ENCODE measurements around the gene FAAP20.
A peak's percentile ranks its signal among the peaks of the same experiment; 100 is the strongest.

Gene FAAP20

GRCh38 chr1:2176615-2177014 lies 18.0 kb downstream of the FAAP20 start:
- DNase-seq: no peak

- no peak for DNase-seq
Observed at GRCh38 chr1:2175681-2176454, 18.7 kb downstream of the FAAP20 start.

DNA sequence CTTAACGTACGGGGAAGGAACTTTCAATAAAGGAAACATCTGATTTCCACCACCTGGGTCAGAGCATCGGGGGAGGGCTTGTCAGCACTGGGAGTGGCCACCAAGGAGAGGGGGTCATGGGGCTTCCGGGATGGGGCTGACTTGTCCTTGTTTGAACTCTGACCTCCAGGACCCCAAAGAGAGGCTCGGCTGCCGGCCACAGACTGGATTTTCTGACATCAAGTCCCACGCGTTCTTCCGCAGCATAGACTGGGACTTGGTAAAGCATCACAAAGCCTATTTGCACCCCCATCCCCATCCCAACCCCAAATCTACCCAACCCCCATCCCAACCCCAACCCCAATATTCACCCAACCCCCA lies 19.5 kb downstream of the FAAP20 start:
- DNase-seq: no peak

DNA sequence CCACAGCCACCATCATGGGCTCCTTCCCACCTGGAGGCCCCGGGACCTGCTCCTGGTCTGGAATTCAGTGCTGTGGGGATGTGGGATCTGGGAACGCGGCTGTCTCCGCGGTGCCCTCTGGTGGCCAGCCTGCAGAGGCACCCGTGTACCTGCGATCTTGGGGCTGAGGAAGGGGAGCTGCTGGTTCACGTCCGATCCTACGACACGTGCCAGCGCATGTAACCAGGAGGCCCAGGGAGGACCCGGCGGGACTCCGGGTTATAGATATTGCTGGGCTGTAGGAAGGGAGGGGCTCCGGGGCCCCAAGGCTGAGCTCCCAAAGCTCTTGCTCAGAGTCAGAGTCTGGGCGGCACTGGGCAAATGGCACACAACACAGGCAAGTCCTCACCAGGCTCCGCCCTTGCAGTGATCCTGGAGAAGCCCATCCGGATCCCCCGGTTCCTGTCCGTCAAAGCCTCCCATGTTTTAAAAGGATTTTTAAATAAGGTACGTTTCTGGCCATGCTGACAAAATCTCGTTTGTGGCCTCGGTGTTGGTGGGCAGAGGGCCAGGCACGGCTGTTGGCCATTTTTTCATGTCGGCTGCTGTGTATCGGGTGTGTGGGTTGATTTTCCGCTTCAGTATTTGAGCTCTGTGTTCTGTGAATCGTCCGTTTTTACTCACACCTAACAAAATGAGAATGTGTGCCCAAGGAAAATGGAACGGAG lies 20.1 kb downstream of the FAAP20 start:
- peak; percentile 1 for DNase-seq

DNA sequence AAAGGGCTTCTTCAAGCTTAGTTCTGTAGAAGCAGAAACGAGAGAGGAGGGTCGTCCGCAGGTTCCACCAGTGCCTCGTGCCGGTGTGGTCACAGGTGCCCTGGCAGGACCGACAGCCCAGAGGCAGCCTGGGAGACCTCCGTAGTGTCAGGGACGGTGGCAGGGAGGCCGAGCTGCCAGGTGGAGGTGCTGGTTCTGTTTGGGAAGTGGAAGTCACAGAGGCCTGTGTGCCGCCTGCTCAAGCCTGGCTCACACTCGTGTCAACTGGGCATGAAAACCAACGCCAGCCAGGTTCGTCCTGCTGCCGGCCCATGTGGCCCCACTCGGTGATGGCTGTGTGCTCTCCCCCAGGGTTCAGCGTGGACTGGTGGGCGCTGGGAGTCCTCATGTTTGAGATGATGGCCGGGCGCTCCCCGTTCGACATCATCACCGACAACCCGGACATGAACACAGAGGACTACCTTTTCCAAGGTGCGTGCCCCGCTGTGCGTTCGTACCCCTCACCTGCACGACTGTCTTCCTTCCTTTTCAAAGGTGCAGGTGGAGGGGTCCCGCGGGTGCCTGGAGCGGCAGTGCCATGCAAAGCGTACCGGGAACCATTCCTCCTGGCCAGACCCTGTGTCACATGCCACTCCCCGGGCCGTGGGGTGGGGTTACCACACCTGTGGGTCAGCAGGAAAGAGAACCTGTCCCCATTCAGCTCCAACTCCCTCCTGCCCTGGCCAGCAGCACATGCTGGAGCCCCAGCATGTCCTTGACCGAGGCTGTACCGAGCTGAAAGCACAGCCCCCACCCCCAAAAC lies 20.8 kb downstream of the FAAP20 start:
- DNase-seq: no peak

DNA sequence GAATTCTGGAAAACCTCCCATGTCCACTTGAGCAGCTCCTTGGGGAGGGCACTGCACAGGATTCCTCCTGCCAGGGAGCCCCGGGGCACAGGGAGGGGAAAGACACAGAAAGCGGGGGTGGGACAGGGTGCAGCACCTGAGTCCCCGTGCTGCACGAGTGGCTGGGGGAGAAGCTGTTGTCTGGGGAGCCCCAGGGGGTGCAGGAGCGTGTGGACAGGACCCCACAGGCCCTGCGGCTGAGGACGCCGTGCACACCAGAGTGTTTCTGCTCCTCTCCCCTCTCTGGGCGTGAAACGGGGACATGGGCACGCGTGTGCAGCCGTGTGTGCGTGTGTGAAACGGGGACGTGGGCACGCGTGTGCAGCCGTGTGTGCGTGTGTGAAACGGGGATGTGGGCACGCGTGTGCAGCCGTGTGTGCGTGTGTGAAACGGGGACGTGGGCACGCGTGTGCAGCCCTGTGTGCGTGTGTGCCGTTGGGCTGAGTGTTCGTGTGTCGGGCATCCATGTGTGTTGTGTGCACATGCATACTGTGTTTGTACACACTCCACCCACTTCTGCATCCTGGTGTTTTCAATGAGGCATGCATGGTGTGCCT lies 21.9 kb downstream of the FAAP20 start:
- no peak for DNase-seq

DNA sequence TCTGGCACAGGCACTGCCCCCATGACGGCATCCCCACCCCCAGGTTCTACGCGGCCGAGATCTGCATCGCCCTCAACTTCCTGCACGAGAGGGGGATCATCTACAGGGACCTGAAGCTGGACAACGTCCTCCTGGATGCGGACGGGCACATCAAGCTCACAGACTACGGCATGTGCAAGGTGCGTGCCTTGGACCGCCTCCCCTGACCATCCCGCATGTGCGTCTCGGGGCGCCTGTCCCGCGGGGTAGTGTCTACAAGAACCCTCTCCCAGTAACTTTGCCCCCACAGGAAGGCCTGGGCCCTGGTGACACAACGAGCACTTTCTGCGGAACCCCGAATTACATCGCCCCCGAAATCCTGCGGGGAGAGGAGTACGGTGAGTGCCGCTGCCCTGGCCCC lies 22.6 kb downstream of the FAAP20 start:
- DNase-seq: no peak

DNA sequence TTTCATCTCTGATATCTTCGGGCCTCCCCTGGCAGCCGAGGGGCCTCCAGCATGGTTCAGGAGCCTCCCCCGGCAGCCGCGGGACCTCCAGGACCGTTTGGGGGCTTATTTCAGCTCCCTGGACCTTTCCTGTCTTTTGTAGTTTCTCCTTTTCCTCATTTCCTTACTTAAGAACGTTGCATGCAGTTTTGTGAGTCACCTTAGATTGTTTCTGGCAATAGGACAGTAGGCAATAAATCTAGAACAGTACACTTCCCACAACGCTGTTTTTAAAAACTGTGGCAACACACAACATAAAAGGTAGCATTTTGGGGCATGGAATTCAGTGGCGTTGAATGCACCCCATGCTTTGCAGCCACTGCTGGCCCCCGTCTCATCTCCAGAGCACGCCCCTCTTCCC lies 24.4 kb downstream of the FAAP20 start:
- no peak for DNase-seq

DNA sequence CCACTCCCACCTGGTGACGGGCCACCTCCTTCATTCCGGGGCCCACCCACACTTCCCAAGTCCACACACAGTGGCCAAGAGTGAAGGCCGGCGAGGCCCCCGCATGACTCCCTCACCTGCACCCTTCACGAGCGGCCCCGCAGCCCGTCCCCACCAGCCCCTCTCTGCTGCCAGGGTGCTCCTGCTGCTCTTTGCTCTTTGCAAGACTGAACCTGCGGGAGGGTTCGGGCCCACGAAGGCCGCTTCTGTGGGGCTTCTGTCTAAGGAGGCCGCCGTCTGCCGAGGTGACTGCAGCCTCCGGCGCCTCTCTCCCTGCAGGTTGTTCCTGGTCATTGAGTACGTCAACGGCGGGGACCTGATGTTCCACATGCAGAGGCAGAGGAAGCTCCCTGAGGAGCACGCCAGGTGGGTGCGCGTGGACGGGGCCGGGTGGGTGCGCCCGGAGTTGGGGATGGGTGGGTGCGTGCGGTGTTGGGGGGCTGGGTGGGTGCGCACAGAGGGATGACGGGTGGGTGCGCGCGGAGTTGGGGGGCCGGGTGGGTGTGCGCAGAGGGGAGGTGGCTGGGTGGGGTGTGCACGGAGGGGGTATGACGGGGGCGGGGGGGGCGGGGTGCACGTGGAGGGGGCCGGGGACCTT lies 25.3 kb downstream of the FAAP20 start:
- DNase-seq: no peak

DNA sequence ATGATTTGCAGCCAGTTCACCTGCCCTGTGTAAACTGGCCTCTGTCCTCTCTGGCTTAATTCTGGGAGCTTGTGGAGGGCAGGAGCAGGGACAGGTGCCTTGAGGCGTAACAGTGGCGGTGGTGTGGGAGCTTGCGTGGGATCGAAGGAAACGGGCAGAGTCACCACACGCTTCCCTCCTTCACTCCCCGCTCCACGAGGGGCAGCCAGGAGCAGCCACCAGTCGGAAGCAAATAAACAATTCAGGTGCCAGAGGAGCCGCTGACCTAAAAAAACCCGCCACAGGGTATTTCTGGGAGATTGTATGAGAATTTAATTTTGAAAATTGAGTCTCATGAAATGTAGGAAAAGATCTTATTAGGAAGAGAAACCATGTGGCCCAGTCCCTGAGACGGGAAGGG lies 26.0 kb downstream of the FAAP20 start:
- no peak for DNase-seq

GRCh38 chr1:2168090-2168489 lies 26.5 kb downstream of the FAAP20 start:
- no peak for DNase-seq

- DNase-seq: no peak
Observed at GRCh38 chr1:2166695-2167094, 27.9 kb downstream of the FAAP20 start.

GRCh38 chr1:2166254-2166653 lies 28.3 kb downstream of the FAAP20 start:
- no peak for DNase-seq

DNA sequence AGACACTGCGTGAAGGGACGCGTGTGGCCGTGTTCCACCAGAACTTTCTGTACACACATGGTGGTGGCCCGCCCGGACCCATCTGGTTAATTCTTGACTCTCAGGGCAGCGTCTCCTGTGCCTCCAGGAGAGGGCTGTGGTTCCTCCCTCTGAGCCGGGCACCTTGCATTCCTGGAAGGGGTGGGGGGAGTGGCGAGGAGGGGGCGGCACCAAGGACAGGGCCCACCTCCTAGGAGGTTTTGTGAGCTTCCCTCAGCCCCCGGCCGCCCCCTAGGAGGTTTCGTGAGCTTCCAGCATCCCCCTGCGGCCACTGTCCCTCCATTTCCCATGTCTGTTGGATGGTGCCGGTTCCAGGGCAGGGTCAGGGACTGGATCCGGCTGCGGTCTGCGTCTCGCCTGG lies 28.9 kb downstream of the FAAP20 start:
- no peak for DNase-seq

DNA sequence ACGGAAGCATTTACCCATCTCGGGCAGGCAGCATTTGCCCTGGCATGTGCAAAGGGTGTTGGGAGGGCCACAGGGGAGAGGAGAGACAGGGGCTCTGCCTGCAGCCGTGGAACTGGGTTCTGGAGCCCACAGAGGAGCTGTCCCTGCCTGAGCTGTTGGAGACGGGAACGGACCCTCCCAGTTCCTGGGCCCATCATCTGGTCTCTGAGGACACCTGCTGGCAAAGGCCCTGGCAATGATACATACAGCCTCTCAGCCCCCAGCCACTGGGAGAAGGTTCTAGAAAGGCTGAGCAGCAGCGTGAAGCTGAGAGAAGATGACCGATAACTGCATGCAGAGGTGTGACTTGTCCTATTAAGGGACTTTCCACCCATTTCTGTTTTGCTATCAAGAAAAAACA lies 31.4 kb downstream of the FAAP20 start:
- DNase-seq: no peak

GRCh38 chr1:2160451-2161300 lies 33.9 kb downstream of the FAAP20 start:
- DNase-seq: no peak

GRCh38 chr1:2159124-2159523 lies 35.4 kb downstream of the FAAP20 start:
- DNase-seq: no peak

DNA sequence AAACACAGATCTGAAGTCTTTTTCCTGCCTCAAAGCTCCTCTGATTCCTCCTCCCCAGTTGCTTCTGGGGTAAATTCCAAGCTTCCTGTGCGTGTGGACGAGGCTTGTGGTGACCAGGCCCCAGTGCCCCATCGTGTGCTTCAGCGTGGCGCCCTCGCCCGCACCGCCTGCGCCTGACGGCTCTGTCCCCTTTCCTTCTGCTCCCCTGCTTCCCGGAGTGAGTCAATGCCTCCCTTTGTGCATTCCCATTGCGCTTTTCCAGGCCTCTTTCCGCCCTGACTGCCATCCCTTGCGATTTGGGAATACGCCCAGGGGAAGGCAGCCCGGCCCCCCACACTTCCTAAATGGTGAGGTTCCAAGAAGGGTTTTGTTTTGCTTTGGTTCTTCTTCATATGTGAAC lies 36.3 kb downstream of the FAAP20 start:
- DNase-seq: no peak

- DNase-seq: no peak
Observed at GRCh38 chr1:2157856-2158255, 36.7 kb downstream of the FAAP20 start.

DNA sequence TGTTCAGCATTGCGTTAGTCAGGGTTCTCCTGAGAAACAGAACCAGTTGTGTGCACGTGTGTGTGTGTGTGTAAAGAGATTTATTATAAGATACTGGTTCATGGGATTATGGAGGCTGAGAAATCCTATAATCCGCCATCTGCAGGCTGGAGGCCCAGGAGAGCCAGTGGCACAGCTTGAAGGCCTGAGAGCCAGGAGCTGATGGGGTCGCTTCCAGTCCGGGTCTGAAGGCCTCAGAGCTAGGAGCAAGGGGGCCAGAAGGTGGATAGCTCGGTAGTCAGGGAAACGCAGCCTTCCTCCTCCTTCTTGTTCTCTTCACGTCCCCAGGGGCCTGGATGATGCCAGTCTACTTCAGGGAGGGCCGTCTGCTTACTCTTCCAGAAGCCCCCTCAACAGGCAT lies 37.7 kb downstream of the FAAP20 start:
- DNase-seq: no peak

- DNase-seq: no peak
Observed at GRCh38 chr1:2155788-2156187, 38.8 kb downstream of the FAAP20 start.

DNA sequence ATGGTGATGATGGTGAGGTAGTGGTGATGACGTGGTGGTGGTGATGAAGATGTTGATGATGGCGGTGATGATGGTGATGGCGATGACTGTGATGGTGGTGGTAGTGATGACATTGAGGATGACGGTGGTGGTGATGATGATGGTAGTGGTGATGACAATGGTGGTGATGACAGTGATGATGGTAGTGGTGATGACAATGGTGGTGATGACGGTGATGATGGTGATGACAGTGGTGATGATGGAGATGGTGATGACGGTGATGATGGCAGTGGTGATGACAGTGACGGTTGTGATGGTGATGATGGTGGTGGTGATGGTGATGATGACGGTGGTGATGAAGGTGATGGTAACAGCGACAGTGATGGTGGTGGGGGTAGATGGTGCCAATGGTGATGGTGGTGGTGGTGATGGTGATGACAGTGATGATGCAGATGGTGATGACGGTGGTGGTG lies 39.4 kb downstream of the FAAP20 start:
- no peak for DNase-seq
